Hypothalamus (tissue), 51 donors: ENCODE data around the gene CXCL16.

Source experiments
- DNase-seq, 51 donors: peaks; one replicate each; lab custom pipeline; 2025; lab: John Stamatoyannopoulos, UW

The CXCL16 gene

GRCh38 chr17:4753392-4753791, 13.7 kb upstream of the CXCL16 start:
- DNase-seq = no peak

GRCh38 chr17:4751932-4752331, 12.2 kb upstream of the CXCL16 start:
- DNase-seq = no peak

DNA sequence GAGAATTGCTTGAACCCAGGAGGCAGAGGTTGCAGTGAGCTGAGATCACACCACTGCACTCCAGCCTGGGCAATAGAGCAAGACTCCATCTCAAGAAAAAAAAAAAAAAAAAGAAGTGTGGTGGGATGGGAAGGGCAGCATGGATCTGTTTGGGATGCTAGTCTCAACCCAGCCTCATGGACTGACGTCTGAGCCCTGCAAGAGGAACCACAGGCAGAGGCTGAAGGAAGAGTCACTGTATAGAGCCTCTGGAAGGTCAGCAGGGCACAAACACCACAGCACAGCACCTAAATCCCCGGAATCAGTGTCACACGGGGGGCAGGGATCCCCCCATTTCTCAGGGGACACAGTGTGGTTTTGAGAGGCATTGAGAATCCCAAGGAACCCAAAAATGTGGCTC, 10.9 kb upstream of the CXCL16 start:
- DNase-seq = no peak

DNA sequence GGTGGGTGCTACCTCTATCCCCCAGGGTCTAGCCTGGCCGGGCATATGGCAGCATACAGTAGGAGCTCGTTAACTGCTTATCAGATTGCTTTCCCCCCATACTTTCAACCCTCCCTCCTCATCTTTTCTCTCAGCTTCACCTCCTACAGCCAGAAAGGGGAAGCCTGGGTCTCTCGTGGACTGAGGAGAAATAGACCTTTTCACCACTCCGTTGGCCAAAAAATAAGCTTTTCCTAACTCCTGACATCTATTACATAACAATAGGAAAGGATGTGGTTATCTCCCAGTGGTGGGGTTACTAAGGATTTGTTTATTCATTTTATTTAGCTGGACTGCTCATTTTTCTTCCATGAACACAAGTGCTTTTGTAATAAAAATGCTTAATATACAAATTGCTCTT, 9.0 kb upstream of the CXCL16 start:
- DNase-seq = no peak

DNA sequence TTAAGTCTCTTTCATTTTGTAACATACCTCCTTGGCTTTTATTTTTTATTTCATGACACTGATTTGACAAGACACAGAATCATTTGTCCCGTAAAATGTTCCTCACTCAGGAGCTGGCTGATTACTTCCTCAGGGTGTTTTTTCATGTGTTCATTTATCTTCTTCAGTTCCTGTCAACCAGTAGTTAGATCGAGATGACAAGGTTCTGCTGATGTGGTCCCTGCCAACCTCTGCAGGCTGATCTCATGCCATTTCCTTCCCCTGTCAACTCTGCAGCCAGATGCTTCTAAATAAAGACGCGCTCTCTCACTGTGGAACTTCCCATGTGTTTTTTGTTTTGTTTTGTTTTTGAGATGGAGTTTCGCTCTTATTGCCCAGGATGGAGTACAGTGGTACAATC, 8.1 kb upstream of the CXCL16 start:
- peak in 2 of 51 donors; percentile 6 to 16 for DNase-seq

DNA sequence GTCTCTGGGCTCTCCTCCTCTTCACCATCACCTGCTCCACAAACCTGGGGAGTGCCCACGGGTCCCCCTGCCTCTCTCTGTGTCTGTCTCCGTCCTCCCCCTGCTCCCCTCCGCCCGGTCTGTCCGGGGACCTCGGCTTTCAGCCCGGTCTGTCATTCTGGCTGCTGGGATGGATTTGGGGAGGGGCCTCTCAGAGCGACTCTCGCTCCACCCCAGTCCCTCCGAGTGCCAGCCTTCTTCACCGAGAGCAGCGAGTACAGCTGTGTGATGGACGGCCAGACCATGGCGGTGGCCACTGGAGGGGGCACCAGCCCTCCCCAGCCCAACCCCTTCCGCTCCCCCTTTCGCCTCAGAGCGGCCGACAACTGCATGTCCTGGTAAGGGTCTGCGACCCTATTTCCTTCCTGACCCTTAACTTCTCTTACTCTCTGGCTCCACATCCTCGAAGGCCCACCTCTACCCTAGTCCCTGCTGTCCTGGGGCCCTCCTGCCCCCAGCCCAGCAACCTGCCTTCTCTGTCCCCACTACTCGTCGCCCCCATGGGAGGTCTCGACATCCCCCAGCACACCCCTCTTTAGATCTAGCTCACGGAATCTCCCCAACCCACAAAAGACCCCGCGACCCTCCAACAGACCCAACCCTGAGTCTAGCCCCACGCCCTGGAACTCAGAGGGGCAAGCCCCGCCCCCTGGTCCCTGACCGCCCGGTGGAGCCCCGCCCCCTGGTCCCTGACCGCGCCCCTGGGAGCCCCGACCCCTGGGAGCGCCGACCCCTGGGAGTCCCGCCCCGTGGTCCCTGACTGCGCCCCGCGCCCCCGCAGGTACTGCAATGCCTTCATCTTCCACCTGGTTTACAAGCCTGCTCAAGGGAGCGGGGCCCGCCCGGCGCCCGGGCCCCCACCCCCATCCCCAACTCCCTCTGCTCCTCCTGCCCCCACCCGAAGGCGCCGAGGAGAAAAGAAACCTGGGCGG, 5.6 kb upstream of the CXCL16 start:
- DNase-seq = peak in 1 of 51 donors; percentile 6

- no peak for DNase-seq
Measured at GRCh38 chr17:4743898-4744297, 4.2 kb upstream of the CXCL16 start.

- DNase-seq = no peak
Measured at GRCh38 chr17:4743216-4743615, 3.5 kb upstream of the CXCL16 start.

- no peak for DNase-seq
Measured at GRCh38 chr17:4742629-4743028, 2.9 kb upstream of the CXCL16 start.

DNA sequence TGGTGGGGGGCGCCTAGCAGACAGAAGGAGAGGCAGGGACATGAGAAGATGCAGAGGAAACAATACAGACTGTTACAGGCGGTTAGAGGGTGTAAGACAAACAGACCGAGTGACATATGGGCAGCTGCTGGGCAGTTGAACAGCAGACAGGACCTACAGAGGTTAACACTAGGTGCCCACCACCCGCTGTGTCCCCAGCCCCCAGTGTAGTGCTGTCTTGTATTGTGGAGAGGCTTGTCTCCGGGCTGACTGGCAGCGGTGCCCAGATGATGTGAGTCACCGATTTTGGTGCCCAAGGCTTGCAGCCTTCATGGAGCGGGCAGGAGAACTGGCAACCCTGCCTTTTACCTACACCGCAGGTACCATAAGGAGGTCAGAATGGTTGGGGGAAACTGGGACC, 2.4 kb upstream of the CXCL16 start:
- no peak for DNase-seq

- no peak for DNase-seq
Measured at GRCh38 chr17:4741544-4741943, 1.8 kb upstream of the CXCL16 start.

DNA sequence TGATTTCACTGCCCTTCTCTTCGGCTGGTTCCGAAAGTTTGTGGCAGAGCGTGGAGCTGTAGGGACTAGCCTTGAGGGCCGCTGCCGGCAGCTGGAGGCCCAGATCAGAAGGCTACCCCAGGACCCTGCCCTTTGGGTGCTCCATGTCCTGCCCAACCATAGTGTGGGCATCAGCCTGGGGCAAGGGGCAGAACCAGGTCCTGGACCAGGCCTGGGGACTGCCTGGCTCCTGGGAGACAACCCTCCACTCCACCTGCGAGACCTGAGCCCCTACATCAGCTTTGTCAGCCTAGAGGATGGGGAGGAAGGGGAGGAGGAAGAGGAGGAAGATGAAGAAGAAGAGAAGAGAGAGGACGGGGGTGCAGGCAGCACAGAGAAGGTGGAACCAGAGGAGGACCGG, 856 bp upstream of the CXCL16 start:
- no peak for DNase-seq

GRCh38 chr17:4740025-4740351, 260 bp upstream of the CXCL16 start:
- DNase-seq = no peak

- DNase-seq = no peak
Measured at GRCh38 chr17:4738136-4739121, 1.3 kb downstream of the CXCL16 start.

- peak in 5 of 51 donors; percentile 7 to 26 (median 16) for DNase-seq
Measured at GRCh38 chr17:4735876-4736651, 3.7 kb downstream of the CXCL16 start.

- DNase-seq = no peak
Measured at GRCh38 chr17:4734857-4735475, 4.8 kb downstream of the CXCL16 start.

DNA sequence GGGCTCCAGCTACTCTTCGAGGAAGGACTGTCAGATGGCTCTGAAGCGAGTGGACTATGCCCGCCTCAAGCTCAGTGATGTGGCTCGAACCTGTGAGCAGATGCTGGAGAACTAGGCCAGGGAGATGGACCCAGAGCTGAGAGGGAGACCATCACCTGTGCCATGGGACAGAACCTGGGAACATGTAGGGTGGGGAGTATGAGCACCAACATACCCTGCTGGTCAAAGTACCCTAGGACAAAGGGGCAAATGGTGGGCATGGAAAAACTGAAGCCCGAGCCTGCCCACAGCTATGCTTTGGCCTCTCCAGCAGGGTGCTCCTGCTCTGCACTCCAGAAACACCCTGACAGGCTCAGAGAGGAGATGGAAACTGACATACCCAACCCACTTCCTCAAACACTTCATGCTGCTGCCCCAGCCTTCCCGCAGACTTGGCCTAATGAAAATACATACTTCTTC, 6.6 kb downstream of the CXCL16 start:
- peak in 1 of 51 donors; percentile 26 for DNase-seq

GRCh38 chr17:4728124-4728523, 11.6 kb downstream of the CXCL16 start:
- DNase-seq = no peak

GRCh38 chr17:4725646-4726310, 13.9 kb downstream of the CXCL16 start:
- no peak for DNase-seq

- no peak for DNase-seq
Measured at GRCh38 chr17:4724650-4725049, 15.1 kb downstream of the CXCL16 start.
